Left hindlimb (tissue), 1 donor: ENCODE results near the gene SRGN.
"Not testable (repeated sequence)": the region's sequence is repeated elsewhere in the genome, so short reads cannot be mapped to it uniquely, and the experiment has no call there.

Source experiments
- DNase-seq: peaks from one replicate; pipeline ENCODE4 v3.0.0-alpha.2; 2018

The SRGN gene

DNA sequence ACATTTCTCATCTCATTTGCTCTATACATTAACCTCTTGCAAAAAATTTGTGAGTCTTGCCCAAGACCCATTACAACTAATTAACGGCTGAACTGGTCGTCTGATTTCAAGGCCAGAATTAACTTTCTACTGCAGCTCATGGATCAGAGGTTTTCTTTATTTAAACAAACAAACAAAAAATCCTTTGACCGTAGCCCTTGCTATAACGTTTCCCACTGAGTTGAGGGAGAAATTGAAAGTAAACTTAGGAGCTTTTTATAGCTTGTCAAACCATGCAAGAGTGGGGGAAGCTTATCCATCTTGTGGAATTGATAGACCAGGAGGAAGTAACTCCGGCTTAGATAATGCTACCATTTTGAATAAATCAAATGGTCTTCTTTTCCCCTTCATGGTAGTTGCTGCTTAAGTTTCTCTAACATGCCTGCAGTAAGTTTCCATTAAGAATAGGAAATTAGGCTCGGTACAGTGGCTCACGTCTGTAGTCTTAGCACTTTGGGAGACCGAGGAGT, 3.3 kb downstream of the SRGN start:
- DNase-seq, result no peak

DNA sequence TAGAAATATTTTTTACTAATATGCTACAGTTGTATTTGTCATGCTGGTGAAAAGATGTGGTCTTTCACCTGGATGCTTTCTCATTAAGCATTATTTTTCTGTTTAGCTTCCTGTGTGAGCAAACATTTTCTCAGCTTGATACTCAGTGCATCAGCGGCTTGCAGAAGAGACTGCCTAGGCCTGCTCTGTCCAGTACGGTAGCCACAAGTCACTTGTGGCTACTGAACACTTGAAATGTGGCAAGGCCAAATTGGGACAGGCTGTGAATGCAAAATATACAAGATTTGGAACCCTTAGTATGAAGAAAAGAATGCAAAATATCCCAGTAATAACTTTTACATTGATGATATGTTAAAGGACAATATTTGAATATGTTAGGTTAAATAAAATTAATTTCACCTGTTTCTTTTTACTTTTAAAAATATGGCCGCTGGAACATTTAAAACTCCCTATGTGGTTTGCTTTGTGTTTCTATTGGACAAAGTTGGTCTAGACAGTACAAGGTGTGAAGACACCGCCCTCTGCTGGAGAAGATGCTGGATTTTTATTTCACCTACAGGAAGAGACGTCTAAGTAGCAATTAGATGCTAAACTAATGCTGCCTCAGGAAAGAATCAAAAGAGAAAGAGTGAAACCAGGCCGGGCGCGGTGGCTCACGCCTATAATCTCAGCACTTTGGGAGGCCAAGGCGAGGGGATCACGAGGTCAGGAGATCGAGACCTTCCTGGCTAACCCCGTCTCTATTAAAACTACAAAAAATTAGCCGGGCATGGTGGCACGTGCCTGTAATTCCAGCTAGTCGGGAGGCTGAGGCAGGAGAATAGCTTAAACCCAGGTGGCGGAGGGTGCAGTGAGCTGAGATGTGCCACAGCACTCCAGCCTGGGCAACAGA, 5.3 kb downstream of the SRGN start:
- peak; percentile 64 for DNase-seq

DNA sequence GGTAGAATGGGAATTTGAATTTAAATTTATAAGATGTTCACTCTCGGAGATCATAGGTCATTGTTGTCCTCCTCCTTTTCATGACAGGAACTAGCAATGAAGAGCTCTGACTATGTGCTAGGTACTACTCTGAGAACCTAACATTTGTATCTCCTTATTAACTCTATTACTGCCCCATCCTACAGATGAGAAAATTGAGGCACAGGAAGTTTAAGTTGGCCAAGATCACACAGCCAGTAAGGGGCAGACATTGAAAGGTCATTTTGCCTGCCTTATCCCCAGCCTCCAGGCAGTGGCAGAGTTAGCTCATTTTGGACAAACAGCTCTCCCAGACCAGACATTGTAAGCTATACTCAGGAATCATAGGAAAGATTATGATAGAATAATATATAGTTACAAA, 6.0 kb downstream of the SRGN start:
- DNase-seq, result no peak

DNA sequence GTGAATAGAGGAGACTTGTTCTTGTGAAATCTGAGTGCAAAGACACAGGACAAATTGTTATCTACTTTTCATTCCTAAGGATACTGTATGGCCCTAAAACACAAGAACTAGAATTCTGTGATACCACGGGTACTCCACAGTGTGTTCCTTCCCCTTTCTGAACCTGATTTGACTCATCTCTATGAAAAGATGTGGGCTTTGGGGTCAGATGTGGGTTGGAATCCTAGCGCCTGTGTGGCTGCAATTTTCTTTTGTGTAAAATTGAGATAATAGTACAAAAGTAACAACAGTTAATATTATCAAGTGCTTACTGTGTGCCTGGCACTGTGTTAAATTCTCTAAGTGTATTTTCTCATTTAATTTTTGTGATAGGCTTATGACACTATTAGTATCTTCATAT, 8.1 kb downstream of the SRGN start:
- no peak for DNase-seq

DNA sequence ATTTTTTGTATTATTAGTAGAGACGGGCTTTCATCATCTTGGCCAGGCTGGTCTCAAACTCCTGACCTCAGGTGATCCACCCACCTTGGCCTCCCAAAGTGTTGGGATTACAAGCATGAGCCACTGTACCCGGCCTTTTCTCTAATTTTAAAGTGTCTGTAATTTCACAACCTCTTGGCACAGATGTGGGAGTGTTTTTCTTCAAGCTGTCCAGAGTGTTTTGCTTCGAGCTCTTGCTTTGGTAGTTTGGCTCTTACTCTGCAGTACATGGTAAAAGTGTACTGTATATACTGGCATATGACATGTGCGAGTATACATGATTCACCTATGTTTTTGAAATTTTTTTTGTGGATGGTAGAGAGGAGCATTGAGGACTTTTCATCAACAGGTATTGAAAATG, 9.8 kb downstream of the SRGN start:
- no peak for DNase-seq

DNA sequence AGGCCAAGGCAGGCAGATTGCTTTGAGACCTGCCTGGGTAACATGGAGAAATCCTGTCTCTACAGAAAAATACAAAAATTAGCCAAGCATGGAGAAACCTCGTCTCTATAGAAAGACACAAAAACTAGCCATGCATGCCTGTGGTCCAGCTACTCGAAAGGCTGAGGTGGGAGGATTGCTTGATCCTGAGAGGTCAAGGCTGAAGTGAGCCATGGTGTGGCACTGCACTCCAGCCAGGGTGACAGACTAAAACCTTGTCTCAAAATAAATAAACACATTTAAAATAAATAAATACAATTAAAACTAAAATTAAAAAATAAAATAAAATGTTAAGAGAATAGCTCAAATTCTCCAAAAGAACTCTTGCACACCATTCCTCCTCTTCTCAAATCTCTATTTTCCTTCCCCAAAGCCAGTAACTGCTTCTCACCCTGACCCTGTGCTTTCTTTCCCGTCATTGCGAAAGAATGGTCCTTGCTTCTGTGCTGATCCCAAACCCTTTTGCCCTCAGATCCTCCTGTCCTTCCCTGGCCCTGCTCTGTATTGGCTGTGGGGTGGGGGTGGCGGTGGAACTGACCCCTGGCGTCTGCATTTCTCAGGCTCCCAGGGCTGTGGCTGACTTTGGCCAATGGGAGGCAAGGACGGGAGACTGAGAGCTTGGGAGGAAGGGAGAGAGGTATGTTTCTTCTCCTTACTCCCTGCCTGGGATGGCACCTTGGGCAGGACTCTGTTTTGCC, 12.4 kb downstream of the SRGN start:
- no peak for DNase-seq

DNA sequence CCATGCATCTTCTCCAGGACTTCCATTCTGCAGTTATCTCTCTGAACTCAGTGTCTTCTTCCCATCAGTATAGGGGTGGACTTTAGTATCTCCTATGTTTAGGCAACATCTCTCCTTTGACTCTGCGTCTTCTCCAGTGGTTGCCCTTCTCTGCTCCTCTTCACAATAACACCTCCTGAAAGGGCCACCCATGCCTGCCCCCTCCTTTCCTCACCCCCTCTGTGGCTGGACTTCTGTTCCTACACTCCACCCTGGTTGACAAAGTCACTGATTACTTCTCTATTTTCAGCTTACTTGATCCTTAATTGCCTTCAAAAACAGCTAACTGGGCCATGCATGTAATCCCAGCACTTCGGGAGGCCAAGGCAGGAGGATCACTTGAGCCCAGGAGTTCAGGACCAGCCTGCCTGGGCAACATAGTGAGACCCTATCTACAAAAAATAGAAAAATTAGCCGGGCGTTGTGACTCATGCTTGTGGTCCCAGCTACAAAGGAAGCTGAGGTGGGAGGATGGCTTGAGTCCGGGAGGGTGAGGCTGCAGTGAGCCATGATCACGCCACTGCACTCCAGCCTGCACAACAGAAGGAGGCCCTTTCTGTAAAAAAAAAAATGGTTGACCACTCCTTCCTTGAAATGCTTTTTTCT, 13.7 kb downstream of the SRGN start:
- no peak for DNase-seq

DNA sequence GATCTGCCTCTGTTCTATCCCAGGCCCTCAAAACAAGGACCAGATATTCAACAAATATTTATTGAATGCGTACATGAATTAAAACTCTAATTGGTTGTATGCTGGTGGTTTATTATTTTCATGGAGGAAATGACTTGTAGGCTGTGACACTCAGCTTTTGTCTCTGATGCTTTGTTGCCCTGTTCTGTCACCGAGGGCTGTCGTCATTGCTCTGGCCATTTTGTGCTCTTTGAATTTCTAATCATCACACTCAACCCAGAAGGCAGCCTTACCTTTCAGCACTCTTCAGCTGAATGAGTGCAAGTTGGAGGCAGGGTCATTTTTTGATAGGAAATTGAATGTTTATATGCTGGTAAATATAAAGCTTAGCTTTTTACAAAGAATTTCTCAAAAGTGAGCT, 14.5 kb downstream of the SRGN start:
- DNase-seq, result no peak

DNA sequence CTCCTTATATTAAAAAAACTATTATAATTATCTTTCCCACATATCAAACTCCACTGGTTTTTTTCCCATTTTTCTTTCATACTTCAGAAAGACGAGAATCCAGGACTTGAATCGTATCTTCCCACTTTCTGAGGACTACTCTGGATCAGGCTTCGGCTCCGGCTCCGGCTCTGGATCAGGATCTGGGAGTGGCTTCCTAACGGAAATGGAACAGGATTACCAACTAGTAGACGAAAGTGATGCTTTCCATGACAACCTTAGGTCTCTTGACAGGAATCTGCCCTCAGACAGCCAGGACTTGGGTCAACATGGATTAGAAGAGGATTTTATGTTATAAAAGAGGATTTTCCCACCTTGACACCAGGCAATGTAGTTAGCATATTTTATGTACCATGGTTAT, 15.9 kb downstream of the SRGN start:
- DNase-seq, result no peak

DNA sequence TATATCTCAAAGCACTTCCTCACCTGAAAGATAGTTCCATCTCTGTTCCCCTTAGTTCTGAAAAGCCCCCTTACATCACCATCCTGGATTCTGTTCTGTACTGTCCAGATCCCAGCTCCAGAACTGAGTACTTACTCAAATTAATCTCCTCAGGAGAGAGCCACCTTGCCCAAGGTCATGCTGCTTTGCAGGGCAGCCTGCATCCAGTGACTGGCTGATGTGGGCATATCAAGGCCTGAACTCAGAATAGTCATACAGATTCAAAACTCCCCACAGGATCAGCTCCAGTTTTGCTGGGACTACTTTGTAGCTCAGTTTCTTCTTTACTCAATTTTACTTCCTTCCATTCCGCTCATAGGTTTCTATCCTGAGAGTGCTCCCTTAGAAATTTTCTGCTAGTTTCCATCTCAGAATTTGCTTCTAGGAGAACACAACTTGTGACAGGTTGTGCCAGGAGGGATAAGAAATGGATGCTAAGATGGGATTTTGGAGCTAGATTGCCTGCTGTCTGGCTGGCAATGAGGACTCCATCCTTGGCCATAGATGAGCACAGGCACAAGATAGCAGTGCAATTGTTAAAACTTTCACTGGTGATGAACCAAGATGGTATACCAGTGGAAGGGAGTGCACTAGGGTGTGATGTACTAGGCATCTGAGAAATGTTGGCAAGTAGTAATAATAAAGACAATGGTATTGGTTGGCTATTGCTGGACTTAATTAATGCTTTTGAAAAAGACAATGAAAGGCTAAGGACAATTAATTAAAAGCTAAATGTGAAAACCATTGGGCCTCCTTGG, 17.3 kb downstream of the SRGN start:
- no peak for DNase-seq

DNA sequence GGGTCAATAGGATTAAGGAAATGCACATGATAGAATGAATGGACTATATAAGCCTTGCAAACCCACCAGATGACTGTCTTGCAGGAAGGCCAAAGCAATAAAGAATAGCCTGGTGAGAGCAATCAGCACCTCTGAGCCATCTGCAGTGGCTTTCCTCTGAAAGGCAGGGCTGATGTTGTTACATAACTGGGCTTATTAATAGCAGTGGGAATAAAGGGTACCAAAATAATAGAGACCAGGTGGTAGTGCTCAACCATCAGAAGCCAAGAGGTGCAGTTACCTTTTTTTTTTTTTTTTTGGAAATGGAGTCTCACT, 19.2 kb downstream of the SRGN start:
- no peak for DNase-seq

DNA sequence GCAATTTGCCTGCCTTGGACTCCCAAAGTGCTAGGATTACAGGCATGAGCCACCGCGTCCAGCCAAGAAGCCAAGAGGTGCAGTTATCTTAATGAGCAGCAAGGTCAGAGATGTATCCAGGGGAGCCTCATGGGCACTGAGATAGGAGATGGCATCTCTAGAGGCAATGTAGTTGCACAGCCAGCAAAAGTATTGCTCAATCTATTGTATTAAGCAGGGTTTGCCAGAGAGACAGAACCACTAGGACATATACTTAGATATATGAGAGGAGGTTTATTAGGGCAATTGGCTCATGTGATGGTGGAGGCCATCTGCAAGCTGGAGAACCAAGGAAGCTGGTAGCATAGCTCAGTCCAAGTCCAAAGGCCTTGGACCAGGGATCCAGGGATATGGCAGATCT, 19.8 kb downstream of the SRGN start:
- no peak for DNase-seq

DNA sequence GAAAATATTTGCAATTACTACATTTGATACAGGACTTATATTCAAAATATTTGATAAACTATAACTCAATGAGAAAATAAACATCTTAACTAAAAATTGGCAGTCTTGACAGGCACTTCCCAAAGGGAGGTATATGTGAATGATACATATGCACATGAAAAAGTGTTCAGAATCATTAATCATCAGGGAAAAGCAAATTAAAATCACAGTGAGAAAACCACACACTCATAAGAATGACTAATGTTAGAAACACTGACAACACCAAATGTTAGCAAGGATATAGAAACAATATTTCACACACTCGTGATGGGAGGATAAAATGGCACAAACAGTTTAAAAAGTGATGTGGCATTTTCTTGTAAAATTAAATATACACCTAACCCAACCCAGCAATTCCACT, 32.0 kb downstream of the SRGN start:
- no peak for DNase-seq

DNA sequence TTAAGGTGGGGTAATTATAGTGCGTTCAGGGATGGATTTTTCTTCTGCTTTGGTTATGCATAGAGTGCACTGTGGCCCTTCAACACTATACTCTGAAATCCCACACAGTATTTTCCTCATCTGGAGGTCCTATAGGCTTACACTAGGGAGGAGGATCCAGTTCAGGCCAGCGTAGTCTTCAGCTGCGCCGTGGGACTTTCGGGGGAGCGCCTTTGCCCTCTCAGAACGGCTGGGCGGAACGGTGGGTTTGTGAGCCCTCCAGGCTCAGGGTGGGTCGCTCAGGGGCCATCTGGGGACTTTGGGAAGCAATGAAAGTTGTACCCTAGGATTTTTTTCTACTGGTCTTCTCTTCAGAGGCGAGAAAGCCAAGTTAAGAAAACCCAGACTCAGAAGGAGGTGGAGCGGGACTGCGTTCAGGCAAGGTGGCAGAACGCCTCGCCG, 35.4 kb downstream of the SRGN start:
- no peak for DNase-seq

DNA sequence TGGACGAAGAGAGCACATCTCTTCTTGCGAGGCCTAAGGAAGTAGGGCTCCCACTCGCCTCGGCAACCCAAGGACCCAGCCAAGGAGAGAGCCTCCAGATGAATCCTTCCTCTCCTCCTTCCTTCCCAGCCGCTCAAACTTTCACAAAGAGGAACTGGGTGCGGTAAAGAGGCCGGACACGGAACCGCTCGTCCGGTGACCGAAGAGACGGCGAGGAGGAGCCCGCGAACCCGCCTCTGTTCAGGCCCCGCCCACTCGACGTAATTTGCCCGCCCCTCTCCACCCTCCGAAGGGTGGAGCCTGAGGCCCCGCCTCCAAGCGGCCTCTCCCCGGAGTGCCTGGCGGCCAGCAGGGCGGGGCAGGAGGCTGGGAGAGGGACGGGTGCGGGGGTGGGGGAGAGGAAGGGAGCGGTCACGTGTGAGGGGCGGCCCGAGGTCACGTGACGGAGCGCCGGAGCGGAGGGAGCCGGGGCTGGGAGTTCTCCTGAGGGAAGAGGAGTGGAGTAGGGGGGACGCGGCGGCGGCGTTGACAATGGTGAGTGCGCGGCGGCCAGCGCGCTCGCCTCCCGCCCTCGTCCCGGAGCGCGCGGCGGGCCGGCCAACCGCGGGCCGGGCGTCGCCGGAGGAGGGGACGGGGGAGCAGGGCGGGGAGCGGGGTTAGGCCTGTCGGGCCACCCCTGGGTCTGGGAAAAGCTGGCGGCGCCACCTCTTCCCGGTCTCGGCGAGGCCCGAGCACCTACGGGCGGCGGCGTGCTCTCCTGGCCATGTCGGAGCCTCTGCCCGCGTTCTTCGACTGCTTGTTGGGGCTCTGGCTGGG, 36.1 kb downstream of the SRGN start, which contains the start of gene VPS26A:
Gene VPS26A (plus strand): TSS at position 432 of the 816 bp plus-strand sequence. CDS start 100 bp downstream, at position 532.
- DNase-seq, result peak; percentile 99

DNA sequence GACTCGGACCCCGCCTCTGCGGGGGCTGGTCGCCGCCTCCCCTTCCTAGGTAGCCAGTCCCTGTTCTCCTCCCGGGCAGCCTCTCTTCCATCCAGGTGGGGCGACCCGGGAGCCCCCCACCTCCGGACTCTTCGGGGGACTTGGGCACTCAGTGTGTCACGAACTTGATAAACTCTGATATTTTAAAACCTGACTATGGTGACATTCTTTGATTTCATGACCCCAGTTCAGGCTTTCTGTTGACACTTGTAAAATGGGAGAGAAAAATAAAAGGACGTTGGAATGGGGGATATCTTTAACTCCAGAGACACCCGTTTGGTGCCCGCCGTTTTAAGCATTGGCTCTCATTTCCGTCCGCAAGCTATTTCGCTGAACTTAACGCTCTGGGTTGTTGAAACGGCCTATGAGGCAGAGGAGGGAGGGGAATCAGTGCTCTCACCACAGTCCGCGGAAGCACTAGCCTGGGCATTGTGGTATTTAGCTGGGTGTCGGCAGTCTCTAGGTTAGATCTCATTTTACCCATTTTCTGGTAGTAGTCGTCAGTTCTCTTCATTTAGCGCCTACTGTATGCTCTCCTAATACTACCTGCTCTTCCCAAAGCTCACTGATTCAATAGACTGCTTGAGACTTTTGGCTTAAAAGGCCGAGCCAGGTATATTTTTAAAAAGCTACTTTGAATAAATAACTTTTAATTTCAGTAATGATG, 36.8 kb downstream of the SRGN start:
- peak; percentile 44 for DNase-seq

DNA sequence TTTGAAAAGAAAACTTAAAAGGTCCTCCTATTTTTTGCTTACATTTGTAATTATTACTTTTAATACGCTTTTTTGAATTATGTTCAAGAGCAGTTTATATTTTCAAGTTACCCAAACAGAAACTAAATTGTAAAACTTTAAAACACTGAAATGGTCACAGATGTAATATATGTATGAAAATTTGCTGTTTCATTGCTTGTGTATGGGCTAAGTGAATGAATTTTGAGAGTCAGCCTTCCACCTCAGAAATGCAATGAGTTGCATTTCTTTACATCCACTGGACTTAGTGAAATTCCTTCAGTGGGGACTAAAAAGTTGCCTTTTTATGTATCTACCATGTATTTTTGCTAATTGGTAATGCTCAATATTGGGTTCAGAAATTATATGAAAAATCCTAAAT, 37.7 kb downstream of the SRGN start:
- no peak for DNase-seq

DNA sequence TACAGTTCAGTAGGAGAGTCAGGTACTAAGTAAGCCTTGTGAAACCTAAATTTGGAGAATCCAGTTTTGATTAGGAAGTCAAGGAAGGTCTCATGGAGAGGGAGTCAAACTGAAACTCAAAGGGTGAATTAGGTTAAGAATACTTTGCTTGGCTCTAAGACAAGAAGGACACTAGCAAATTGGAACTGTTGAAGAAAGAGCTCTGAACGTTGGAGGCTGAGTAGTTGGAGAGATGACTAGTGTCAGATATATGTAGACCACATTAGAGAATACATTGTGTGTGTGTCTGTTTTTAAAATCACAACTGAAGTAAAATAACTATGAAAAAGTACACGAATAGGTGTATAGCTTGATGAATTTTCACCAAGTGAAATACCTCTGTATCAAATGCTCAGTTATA, 42.3 kb downstream of the SRGN start:
- no peak for DNase-seq

DNA sequence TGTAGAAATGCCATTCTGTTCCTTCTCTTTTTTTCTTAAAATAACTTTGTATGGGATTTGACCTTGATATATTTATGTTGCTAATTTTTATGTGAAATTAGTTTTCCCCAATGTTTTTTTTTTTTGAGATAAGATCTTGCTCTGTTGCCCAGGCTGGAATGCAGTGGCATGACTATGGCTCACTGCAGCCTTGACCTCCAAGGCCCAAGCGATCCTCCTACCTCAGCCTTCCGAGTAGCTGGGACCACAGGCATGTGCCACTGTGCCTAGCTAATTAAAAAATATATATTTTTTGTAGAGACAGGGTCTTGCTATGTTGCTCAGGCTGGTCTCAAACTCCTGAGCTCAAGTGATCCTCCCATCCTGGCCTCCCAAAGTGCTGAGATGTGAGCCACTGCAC, 52.1 kb downstream of the SRGN start:
- DNase-seq, result no peak

DNA sequence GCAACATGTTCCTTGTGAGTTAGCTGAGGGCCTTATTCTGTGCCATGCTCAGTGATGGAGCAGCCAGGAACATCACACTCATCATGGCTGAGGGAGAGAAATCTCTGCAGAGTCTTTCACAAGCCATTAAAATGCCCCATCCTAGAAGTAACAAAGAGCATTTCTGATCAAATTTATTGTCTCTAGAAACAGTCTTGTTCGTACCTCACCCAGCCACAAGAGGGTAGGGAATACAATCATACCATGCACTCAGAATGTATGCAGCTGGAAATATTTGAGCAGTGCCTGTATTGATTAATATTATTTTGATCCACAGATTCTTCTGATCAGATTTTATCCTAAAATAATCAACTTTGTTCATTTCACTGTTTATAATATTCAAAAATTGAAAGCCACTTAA, 53.4 kb downstream of the SRGN start:
- no peak for DNase-seq

DNA sequence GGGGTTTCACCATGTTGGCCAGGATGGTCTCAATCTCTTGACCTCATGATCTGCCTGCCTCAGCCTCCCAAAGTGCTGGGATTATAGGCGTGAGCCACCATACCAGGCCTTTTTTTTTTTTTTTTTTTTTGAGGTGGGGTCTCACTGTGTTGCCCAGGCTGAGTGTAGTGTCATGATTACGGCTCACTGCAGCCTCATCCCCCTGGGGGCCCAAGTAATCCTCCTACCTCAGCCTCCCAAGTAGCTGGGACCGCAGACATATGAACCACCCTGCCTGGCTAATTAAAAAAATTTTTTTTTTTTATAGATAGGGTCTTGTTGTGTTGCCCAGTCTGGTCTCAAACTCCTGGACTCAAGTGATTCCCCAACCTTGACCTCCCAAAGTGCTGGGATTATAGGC, 54.2 kb downstream of the SRGN start:
- not testable (repeated sequence) for DNase-seq
